GM19238 (cell line): ENCODE measurements around the gene STX1A.

Source experiments
- DNase-seq: peaks from one replicate; pipeline ENCODE4 v3.0.0; 2011; ENCODE audit warnings: low spot score; ENCODE audit not compliant: insufficient read length

Gene STX1A

DNA sequence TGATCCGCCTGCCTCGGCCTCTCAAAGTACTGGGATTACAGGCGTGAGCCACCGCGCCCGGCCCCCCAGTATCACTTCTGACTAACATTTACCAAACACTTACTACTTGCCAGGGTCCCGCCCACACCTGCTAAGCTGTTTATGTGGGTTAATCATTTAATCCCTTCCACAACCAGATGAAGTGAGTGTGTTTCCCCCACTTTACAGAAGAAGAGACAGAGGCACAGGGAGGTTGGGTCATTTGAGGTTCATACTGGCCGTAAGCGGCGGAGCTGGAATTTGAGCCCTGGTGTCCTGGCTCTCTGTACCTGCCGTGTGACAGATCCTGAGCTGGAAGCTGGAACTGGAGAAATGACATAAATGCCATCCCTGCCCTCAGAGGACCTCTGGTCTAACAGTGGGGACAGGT is 66.9 kb downstream of the STX1A start:
- DNase-seq: no peak

DNA sequence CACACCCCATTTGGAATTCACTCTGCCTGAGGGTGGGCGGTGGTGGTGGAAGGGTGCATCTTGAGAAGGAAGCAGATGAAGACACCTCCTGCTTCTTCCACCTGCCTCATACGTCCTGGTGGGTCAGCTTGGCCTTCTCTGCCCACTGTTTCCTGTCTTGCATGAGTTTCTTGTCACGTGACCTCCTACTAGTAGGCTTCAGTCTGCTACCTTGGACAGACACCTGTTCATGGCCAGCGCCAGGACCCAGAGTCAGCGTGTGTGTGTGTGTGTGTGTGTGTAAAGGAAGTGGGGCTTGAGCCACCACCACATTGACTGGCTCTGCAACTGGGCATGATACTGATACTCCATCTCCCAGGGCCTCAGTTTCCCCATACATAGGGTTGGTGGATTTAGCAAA is 68.9 kb downstream of the STX1A start:
- DNase-seq: no peak

DNA sequence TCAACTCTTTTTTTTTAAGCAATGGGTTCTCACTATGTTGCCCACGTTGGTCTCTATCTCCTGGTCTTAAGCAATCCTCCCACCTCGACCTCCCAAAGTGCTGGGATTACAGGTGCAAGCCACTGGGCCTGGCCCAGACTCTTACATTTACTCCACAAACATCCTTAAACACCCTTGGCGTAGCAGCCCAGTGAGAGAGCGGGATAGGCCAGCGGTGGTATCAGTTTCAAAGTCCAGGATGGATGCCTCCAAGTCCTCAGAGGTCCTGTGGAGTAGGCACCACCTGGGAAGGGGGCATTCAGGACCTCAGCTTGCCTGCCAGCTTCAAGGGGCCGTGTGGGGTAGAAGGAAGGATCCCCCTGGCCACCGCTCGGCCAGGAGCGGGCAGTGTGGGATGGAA is 69.9 kb downstream of the STX1A start:
- DNase-seq: no peak
